NCI-H2227 (cell line): ENCODE measurements around the gene NRP2.
A peak's percentile ranks its signal among the peaks of the same experiment; 100 is the strongest.

Source experiments
- DNase-seq: peaks from one replicate; lab custom pipeline; 2025; ENCODE audit not compliant: unreplicated experiment; lab: John Stamatoyannopoulos, UW

The NRP2 gene

DNA sequence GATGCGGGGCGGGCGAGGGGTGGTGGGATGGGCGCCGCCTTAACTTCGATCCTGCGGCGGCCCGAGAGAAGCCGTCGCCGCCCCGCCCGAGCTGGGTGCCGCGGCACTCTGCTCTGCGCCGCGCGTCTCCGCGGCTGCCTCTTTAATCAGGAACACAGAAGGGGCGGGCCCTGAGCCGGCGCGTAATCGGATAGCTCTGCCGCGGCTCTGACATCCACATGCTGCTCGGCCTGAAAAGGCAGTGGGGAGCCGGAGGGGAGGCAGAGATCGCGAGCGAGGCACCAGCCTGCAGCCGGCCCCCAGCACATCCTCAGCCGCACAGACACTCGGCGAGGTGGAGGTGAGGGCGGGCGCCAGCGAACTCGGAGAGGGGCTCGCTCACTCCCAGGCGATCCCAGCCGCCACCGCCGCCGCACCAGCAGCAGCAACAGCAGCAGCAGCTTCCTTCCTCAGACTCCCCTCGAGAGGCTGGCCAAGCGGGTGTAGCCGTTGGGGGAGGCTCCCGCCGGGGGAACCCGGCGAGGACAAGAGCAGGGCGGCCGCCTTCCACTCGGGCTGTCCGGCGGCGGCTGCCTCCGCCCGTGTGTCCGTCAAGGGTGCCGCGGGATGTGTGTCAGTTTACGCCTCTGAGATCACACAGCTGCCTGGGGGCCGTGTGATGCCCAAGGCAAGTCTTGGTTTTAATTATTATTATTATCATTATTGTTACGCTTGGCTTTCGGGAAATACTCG lies at the start of gene NRP2:
Gene NRP2, plus strand, starts transcription at position 263 of the 732 bp plus-strand sequence. CDS start 790 bp downstream, outside the sequence.
- DNase-seq, result peak; percentile 94

DNA sequence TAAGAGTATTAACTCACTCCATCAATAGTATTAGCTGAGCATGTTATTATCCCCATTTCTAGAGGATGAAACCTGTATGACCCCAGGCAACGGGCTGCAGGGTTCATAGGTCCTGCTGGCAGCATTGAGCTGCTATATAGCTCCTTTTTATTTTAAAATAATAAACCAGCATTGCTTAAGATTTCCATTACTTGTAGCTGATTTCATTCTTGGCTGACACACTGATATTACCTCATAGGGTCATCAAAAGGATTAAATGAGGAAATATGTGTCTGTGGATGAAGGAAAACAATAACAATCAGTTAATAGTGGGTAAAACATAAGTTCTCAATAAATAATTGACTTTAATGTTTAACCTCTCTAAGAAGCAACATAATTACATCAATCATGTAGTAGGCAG lies 48.3 kb upstream of the NRP2 start:
- no peak for DNase-seq

DNA sequence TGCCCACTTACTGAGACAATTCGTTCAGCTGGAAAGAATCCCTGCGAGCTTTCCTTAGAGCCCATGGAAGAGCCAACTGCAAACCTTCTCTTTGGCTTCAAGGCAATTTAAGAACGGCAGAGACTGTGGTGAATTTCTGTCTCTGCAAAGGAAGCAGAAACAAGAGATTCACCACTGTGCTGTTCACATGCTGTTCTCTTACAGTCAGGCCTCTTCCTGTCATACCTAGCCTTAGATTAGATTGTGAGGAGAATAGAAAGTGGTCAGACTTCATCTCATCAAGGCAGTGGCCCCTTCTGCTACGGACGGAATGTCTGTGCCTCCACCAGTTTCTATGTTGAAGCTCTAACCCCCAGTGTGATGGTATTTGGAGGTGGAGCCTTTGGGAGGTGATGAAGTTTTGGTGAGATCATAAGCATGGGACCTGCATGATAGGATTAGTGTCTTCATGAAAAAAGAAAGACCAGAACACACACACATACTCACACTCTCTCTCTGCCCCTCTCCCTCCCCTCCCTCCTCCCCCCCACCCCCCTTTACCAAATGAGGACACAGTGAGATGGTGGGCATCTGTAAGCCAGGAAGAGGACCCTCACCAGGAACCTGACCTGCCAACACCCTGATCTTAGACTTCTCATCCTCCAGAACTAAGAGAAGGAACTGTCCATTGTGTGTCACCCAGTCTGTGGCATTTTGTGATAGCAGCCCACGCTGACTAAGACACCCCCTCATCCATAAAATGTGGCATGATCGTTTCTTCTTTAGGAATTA lies 45.6 kb upstream of the NRP2 start:
- DNase-seq, result no peak

DNA sequence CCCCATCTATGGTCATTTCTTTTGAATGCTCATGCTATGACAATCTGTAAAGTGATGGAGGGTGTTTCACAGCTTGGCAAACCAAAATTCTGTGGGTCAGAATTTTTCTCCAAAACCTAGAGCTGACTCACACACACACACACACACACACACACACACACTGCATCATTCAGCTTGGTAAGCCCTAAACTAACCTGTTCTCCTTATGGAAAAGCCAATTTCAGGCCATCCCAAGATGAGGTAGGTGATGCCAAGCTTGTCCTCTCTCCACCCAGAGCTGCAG lies 45.0 kb upstream of the NRP2 start:
- DNase-seq, result no peak

- no peak for DNase-seq
These were observed 44.4 kb upstream of the NRP2 start for GRCh38 chr2:205637779-205638503.

DNA sequence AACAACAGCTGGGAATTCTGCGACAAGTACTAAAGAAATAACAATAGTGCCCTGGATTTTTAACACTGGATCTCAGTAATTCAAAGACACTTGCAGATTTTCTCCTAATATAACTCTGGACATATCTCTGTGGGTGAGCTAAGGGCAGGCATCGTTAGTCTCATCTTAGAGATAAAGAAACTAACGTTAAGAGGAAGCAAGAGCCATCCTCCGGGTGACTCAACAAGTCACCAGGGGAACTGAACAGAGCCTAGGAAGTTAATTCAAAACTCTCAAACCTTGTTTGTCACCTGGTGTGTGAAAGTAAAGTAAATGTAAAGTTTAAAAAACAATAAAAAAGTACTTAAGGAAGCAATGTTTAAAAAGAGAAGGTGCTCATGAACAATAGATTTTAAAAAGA lies 41.6 kb upstream of the NRP2 start:
- no peak for DNase-seq

- DNase-seq, result peak; percentile 71
These were observed 39.5 kb upstream of the NRP2 start for GRCh38 chr2:205642599-205643356.

GRCh38 chr2:205643391-205643885 lies 38.9 kb upstream of the NRP2 start:
- no peak for DNase-seq

- no peak for DNase-seq
These were observed 38.3 kb upstream of the NRP2 start for GRCh38 chr2:205644018-205644417.

- DNase-seq, result no peak
These were observed 35.6 kb upstream of the NRP2 start for GRCh38 chr2:205646680-205647079.

DNA sequence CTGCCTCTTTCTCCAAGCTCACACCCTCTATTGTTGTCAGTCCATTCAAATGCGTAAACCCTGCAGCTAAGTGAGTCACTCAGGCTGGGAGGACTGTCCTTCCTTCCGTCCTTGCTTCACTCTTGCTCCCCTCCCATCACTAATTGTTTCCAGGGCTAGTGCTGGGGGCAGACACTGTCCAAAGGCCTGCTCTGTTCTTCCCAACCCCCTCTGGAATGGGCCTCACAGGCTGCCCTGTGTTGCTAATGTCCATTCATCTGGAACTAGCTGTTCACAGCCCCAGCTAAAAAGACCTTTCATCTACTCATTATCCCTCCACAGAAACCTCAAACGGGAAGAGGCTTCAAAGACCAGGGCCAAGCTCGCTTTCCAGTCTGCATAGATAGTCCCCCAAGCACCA lies 31.9 kb upstream of the NRP2 start:
- DNase-seq, result no peak

- no peak for DNase-seq
These were observed 31.4 kb upstream of the NRP2 start for GRCh38 chr2:205650931-205651330.

DNA sequence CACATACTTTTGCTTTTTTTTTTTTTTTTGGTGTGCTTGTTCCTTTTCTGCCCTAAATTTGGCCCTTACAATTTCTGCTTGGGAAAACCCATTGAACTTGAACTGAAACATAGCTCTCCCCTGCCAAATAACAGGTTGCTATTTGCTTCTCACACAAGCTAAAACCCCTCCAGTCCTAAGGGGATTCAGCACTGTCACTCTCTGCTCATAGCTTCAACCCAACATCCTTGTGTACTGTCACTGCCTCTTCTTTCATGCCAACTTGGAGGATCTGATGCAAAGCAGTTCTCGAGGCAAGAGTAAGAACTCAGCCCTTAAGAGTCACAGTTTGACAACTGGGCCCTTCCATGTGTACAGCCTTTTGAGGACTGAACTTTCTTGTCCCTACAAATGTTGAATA lies 30.6 kb upstream of the NRP2 start:
- DNase-seq, result no peak

- DNase-seq, result no peak
These were observed 27.3 kb upstream of the NRP2 start for GRCh38 chr2:205654878-205655605.

- no peak for DNase-seq
These were observed 26.4 kb upstream of the NRP2 start for GRCh38 chr2:205655779-205656456.

- DNase-seq, result no peak
These were observed 25.8 kb upstream of the NRP2 start for GRCh38 chr2:205656461-205656860.

- no peak for DNase-seq
These were observed 25.4 kb upstream of the NRP2 start for GRCh38 chr2:205656941-205657340.

- DNase-seq, result no peak
These were observed 24.7 kb upstream of the NRP2 start for GRCh38 chr2:205657579-205657978.

- DNase-seq, result no peak
These were observed 24.2 kb upstream of the NRP2 start for GRCh38 chr2:205658068-205658467.

DNA sequence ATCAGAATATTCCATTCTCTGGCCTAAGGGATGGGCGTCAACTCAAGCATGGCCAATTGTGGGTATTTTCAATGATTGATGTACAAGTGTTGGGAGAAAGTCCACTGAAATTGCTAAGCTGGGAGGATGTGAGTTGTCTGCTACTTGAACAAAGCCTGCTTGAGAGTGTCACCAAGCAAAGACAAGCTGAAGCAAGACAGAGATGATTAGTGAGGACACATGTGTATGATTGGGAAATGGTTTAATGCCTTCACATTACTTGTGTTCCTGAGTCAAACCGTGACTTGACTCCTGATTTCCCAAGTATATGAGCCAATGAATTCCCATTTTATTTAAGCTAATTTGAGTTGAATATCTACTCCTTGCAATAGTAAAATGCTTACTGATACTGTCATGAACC lies 23.7 kb upstream of the NRP2 start:
- DNase-seq, result no peak
